A549 (cell line): Measurements from ENCODE around the gene ADGRG1. TPM values are rescaled to one million over a fixed set of nuclear protein-coding genes. Genes with fewer than 3 reads are reported as not detected.

Experiments used
- ATAC-seq, 2 experiments: fragments of 200-7000 bp in 1 of 2; fragments of >200 bp in 1 of 2; cut with Nextera tagmentation in 1 of 2; cut with Tn5 transposase in 1 of 2; 3 replicates each; pipeline versions ENCODE4 v1.8.0 to v1.9.1; 2018 to 2020; ENCODE audit warnings: mild to moderate bottlenecking in 1 of 2, moderate library complexity in 1 of 2
- CTCF ChIA-PET: fragments of 300-600 bp; sonication (Branson Sonifier 250); formaldehyde crosslinking; extraction: SDS; loops from one replicate; lab custom pipeline; 2021; ENCODE audit warnings: antibody characterized with exemption, inconsistent platforms; lab: Yijun Ruan, JAX
- POLR2A ChIA-PET: fragments of 350-600 bp; formaldehyde crosslinking; extraction: SDS; loops from one replicate; lab custom pipeline; 2021; ENCODE audit warnings: antibody characterized with exemption, inconsistent platforms; lab: Yijun Ruan, JAX
- DNase-seq, 2 experiments: peaks; one replicate each; pipeline versions ENCODE4 v3.0.0 to v3.0.0-alpha.2; 2011 to 2016; ENCODE audit warnings: low read depth in 1 of 2, low spot score in 1 of 2
- FAIRE-seq: peaks from 2 replicates; lab custom pipeline; 2011; peaks lifted over from hg19 to GRCh38; lab: Jason Lieb, UNC
- H3K27ac ChIP-seq, 2 experiments: fragments of >200 bp; sonication (Bioruptor Twin); formaldehyde crosslinking; 3 replicates each; pipeline ENCODE4 v1.5.1; 2016 to 2017
- H3K4me1 ChIP-seq: fragments of >200 bp; sonication (Bioruptor Twin); formaldehyde crosslinking; 3 replicates; pipeline ENCODE4 v1.6.1; 2016
- H3K4me2 ChIP-seq: fragments of >200 bp; sonication (Bioruptor Twin); formaldehyde crosslinking; 3 replicates; pipeline ENCODE4 v1.6.1; 2016
- H3K4me3 ChIP-seq: fragments of >200 bp; sonication (Bioruptor Twin); formaldehyde crosslinking; 3 replicates; pipeline ENCODE4 v1.5.1; 2016
- H3K9me3 ChIP-seq: fragments of >200 bp; sonication (Bioruptor Twin); formaldehyde crosslinking; 3 replicates; pipeline ENCODE4 v1.6.1; 2016
- CBX2 ChIP-seq: fragments of 200-600 bp; sonication (generic); IDR thresholded peaks from 2 replicates; pipeline ENCODE4 v1.6.1; 2016; ENCODE audit warnings: low read depth, mild to moderate bottlenecking, borderline replicate concordance
- CBX8 ChIP-seq: fragments of 200-600 bp; sonication (generic); IDR thresholded peaks from 2 replicates; pipeline ENCODE4 v1.6.1; 2016
- CEBPB ChIP-seq, 2 experiments: fragments of >200 bp in 1 of 2; sonication (Bioruptor Twin) in 1 of 2; formaldehyde crosslinking in 1 of 2; IDR thresholded peaks; 2 replicates each; pipeline ENCODE4 v1.6.1; 2012 to 2016
- EHMT2 ChIP-seq: fragments of 200-600 bp; sonication (generic); IDR thresholded peaks from 2 replicates; pipeline ENCODE4 v1.6.1; 2016; ENCODE audit warnings: antibody characterized with exemption, low read depth, mild to moderate bottlenecking, moderate library complexity
- ESRRA ChIP-seq: fragments of 150-350 bp; IDR thresholded peaks from 2 replicates; pipeline ENCODE4 v1.6.1; 2014; ENCODE audit warnings: mild to moderate bottlenecking, low read length, borderline replicate concordance
- FOSB ChIP-seq: fragments of 250-450 bp; sonication (Bioruptor Pico); IDR thresholded peaks from 2 replicates; pipeline ENCODE4 v1.5.0; 2020; ENCODE audit warnings: mild to moderate bottlenecking, moderate library complexity
- FOSL2 ChIP-seq, 2 experiments: fragments of 450-650 bp in 1 of 2; fragments of >200 bp in 1 of 2; sonication (Bioruptor Twin) in 1 of 2; formaldehyde crosslinking; IDR thresholded peaks; 2 replicates each; pipeline versions ENCODE4 v1.5.0 to v1.6.1; 2016 to 2020; ENCODE audit warnings: mild to moderate bottlenecking in 1 of 2, moderate library complexity in 1 of 2
- FOXS1 ChIP-seq: fragments of 250-450 bp; sonication (Bioruptor Pico); IDR thresholded peaks from 2 replicates; pipeline ENCODE4 v1.5.0; 2020; ENCODE audit warnings: mild to moderate bottlenecking, moderate library complexity
- MAFK ChIP-seq: fragments of 450-650 bp; IDR thresholded peaks from 2 replicates; pipeline ENCODE4 v1.6.1; 2014; ENCODE audit not compliant: partially characterized antibody
- MAZ ChIP-seq: fragments of 150-350 bp; IDR thresholded peaks from 2 replicates; pipeline ENCODE4 v1.6.1; 2014; ENCODE audit warnings: antibody characterized with exemption, low read depth, low read length, borderline replicate concordance
- NPAS2 ChIP-seq: fragments of 250-450 bp; sonication (Bioruptor Pico); IDR thresholded peaks from 2 replicates; pipeline ENCODE4 v1.8.0; 2022; ENCODE audit warnings: mild to moderate bottlenecking, moderate library complexity, borderline replicate concordance
- RAD21 ChIP-seq, 2 experiments: fragments of >200 bp in 1 of 2; sonication (Bioruptor Twin) in 1 of 2; formaldehyde crosslinking in 1 of 2; IDR thresholded peaks in 1 of 2; conservative IDR thresholded peaks in 1 of 2; 2 replicates in 1 of 2; 3 replicates in 1 of 2; pipeline ENCODE4 v1.6.1; 2012 to 2018; ENCODE audit warnings: inconsistent platforms in 1 of 2
- RFX5 ChIP-seq: fragments of 450-650 bp; IDR thresholded peaks from 2 replicates; pipeline ENCODE4 v1.7.1; 2014; ENCODE audit warnings: antibody characterized with exemption, mild to moderate bottlenecking, moderate library complexity
- SREBF2 ChIP-seq: fragments of 450-650 bp; IDR thresholded peaks from 2 replicates; pipeline ENCODE4 v1.6.1; 2014; ENCODE audit warnings: mild to moderate bottlenecking, moderate library complexity
- WGBS: methylation state at CpG from one replicate; pipeline ENCODE4 v1.1.6; 2017; ENCODE audit errors: missing lambda C conversion rate; 5-methylcytosine and 5-hydroxymethylcytosine counted together
- polyA plus RNA-seq, 4 experiments: library from polyadenylated mRNA; depleted of rRNA in 3 of 4; stranded (reverse); fragments of >200 nt; fragmentation: RNase III in 1 of 4; extraction: RNeasy Plus Mini Kit Qiagen cat#74134 plus additional on column Dnase treatment in 1 of 4; gene quantifications; 2 replicates in 3 of 4; 3 replicates in 1 of 4; pipeline ENCODE4 v1.2.3, GENCODE V29; 2011 to 2017
- TF ChIP-seq, protein P1 (sequence below): fragments of 150-350 bp; IDR thresholded peaks from 2 replicates; pipeline ENCODE4 v1.6.1; 2014; ENCODE audit warnings: low read depth, mild to moderate bottlenecking, low read length
- TF ChIP-seq, protein P2 (sequence below): IDR thresholded peaks from 2 replicates; pipeline ENCODE4 v1.6.1; 2012; ENCODE audit warnings: low read depth, borderline replicate concordance
- TF ChIP-seq, protein P3 (sequence below): fragments of >200 bp; sonication (Bioruptor Twin); formaldehyde crosslinking; IDR thresholded peaks from 3 replicates; pipeline ENCODE4 v1.5.1; 2016

ADGRG1 gene
- polyA plus RNA-seq, 2 of the 4 experiments (the other 2 are of a cell fraction), result 28.3 to 142 TPM

DNA sequence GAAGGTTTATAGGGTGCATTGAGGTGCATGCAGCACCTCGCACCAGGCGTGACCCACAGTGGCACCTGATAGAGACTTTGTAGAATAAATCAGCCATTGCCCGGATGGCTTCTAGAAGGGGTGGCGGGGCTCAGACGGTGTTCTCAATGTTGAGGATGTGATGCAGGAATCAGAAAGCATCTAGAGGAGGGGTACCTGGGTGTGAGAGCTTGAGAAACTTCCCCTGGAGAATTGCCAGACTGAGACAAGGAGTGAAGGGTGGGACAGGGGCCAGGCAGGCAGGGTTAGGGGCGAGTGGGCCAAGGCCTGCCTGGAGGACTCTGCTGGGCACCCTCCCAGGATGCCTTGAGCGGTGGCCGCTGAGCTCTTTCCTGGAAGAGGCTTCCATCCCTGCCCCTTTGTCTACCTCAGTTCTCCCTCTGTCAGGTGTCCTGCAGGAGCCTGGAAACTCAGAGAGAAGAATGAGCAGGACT lies 9.3 kb upstream of the ADGRG1 start (continued):
- TF ChIP-seq ESRRA (no peak), EHMT2 (no peak), NPAS2 (CRISPR knock-in tag) (no peak)

DNA sequence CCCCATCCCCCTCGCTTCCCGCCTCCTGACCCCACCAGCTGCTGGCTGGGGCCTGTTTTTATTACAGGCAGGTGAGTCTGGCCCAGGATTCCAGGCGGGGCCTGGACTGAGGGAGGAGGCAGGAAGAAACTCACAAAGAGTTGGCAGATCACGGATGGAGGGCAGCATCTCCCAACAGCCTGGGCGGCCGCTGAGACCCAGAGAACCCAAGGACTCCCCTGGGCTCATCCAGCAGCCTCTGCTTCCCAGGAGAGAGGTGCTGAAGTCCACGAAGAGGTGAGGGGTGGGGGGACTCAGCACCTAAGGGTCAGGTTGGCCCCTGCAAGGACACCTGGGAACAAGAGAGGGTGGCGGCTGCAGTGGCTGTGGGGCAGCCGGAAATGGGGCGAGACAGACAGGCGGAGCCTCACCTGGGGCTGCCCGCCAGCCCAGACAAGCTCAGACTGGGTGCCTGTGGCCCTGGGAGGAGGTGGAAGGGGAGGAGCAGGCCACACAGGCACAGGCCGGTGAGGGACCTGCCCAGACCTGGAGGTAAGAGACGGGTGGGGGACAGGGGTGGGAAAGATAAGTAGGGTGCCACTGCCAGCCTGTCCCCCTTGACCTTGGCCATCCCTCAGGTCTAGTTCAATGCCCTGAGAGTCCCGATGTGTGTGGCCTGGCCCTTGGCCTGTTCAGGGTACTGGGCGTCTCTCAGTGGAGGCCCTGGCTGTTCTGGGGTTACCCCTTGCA lies 8.7 kb upstream of the ADGRG1 start:
- POLR2A ChIA-PET, result no interaction called here
- Histone ChIP-seq H3K9me3 (no peaks in the 10 kb centered on the region), H3K4me1 (peaks cover 81% of the 10 kb centered on the region), H3K4me3 (no peak overlapping the region), H3K27ac (peak overlapping the region; percentile 91 to 98), H3K4me2 (peak overlapping the region; percentile 59; the same call in 1 of the 3 replicates)
- CTCF ChIA-PET, result interaction anchor here (0.6 to 12.2 kb wide), 9 partner anchors 9 to 68 kb away, joined by 3 to 100 read pairs (median 4); partner anchors contain the start of gene ADGRG1
- no peak for ATAC-seq
- no peak for DNase-seq
- FAIRE-seq, result no peak
- 87% methylated on average over 10 of the region's 16 CpGs for WGBS
- TF ChIP-seq MAFK, result no peak
- TF ChIP-seq, protein P1, sequence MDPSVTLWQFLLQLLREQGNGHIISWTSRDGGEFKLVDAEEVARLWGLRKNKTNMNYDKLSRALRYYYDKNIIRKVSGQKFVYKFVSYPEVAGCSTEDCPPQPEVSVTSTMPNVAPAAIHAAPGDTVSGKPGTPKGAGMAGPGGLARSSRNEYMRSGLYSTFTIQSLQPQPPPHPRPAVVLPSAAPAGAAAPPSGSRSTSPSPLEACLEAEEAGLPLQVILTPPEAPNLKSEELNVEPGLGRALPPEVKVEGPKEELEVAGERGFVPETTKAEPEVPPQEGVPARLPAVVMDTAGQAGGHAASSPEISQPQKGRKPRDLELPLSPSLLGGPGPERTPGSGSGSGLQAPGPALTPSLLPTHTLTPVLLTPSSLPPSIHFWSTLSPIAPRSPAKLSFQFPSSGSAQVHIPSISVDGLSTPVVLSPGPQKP, result no peak
- TF ChIP-seq FOSL2 (IDR thresholded peaks at IDR 0.05), result no peak
- TF ChIP-seq FOSL2 (CRISPR knock-in tag; IDR thresholded peaks at IDR 0.05), result no peak
- TF ChIP-seq CBX2, result no peak
- no peak for TF ChIP-seq CEBPB (IDR thresholded peaks at IDR 0.05)
- TF ChIP-seq RFX5, result no peak
- TF ChIP-seq, all 56 proteins: peak for 0

DNA sequence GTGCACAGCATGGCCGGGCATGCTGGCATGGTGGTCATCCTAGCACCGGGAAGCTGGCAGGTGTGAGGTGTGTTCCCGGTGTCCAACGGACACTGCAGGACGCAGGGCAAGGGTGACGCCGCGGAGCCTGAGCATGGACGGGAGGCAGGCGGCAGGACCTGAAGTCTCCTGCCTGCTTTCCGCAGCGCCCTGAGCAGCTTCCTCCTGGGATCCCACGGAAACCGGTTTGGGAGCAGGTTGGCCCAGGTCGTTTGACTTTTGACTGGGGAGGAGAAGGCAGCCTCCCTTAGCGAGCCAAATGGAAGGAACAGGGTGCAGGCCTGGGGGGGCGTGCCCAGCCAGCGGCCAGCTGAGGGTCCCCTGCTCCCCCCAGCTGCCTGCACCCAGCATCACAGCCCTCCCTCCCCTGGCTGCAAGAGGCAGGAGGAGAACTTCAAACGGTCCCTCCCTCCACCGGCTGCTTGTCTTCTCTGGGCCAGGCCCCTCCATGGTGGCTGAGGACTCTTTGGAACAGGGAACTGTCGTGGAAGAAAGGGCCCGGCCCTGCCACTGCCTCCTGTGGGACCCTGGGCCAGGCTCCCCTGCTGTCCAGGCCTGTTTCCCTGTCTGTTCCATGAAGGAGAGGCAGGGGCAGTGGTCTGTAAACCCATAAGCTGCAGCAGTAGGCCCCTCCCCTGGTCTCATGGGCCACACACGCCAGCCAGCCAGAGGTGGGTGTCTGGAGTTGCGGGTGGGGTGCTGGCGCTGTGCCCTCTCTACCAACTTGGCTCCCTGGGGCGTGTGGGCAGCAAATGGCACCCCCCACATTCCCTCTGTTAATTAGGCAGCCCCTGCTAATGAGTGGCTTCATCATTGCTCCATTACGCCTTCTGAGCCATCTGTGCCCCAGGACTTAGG lies 7.8 kb upstream of the ADGRG1 start:
- no peak for ATAC-seq
- no peak for FAIRE-seq
- POLR2A ChIA-PET, result no interaction called here
- Histone ChIP-seq H3K27ac (peak overlapping the region; percentile 91 to 98), H3K4me2 (peak overlapping the region; percentile 59), H3K4me3 (no peak overlapping the region), H3K9me3 (no peaks in the 10 kb centered on the region), H3K4me1 (peaks cover 89% of the 10 kb centered on the region)
- 89% methylated on average over 19 of the region's 27 CpGs for WGBS
- CTCF ChIA-PET, result interaction anchor here (0.6 to 12.2 kb wide), 8 partner anchors 10 to 69 kb away, joined by 3 to 100 read pairs (median 6); no protein-coding TSS in a partner anchor
- no peak for DNase-seq
- TF ChIP-seq FOXS1 (CRISPR knock-in tag) (no peak), SREBF2 (no peak), FOSB (no peak), MAFK (no peak), MAZ (no peak), CBX8 (no peak), RAD21 (conservative IDR thresholded peaks at IDR 0.05 in 1 of 2, IDR thresholded peaks at IDR 0.05 in 1 of 2) (no peak), ESRRA (no peak)
- TF ChIP-seq, protein P2, sequence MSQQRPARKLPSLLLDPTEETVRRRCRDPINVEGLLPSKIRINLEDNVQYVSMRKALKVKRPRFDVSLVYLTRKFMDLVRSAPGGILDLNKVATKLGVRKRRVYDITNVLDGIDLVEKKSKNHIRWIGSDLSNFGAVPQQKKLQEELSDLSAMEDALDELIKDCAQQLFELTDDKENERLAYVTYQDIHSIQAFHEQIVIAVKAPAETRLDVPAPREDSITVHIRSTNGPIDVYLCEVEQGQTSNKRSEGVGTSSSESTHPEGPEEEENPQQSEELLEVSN, result no peak
- TF ChIP-seq, protein P3, sequence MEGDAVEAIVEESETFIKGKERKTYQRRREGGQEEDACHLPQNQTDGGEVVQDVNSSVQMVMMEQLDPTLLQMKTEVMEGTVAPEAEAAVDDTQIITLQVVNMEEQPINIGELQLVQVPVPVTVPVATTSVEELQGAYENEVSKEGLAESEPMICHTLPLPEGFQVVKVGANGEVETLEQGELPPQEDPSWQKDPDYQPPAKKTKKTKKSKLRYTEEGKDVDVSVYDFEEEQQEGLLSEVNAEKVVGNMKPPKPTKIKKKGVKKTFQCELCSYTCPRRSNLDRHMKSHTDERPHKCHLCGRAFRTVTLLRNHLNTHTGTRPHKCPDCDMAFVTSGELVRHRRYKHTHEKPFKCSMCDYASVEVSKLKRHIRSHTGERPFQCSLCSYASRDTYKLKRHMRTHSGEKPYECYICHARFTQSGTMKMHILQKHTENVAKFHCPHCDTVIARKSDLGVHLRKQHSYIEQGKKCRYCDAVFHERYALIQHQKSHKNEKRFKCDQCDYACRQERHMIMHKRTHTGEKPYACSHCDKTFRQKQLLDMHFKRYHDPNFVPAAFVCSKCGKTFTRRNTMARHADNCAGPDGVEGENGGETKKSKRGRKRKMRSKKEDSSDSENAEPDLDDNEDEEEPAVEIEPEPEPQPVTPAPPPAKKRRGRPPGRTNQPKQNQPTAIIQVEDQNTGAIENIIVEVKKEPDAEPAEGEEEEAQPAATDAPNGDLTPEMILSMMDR, result no peak
